ENCODE results near the gene CDK12.

DNA sequence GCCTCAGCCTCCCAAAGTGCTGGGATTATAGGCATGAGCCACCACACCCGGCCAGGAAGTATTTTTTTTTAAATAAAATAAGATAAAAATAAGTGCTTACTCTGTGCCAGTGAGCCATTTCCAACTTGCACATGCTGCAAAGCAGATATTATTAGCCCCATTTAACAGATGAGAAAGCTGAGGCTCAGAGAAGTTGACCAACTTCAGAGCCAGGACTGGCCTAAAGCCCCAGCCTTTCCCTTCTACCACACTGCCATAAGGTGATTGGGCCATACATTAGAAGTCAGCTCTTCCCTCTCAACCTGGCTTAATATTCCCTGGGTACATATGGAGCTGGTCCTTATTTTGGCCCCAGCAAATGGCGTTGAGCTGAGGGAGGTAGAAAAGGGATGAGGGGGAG lies 121.4 kb downstream of the CDK12 start:
- TF ChIP-seq ZNF354B (CRISPR knock-in tag; IDR thresholded peaks at IDR 0.05) (no peak), RAD21 (CRISPR knock-in tag; conservative IDR thresholded peaks at IDR 0.05 in 1 of 2, IDR thresholded peaks at IDR 0.05 in 1 of 2) (no peak), NR4A1 (CRISPR knock-in tag; IDR thresholded peaks at IDR 0.05) (no peak), NR4A1 (tag; IDR thresholded peaks at IDR 0.05) (no peak), RHOXF2B (CRISPR knock-in tag; conservative IDR thresholded peaks at IDR 0.05) (no peak), GTF2F1 (IDR thresholded peaks at IDR 0.05; ENCODE audit: low read depth, low read length) (no peak), ZNF644 (tag; IDR thresholded peaks at IDR 0.05; ENCODE audit: low read depth) (no peak), SETDB1 (IDR thresholded peaks at IDR 0.05; ENCODE audit: low read length) (no peak), MCM2 (IDR thresholded peaks at IDR 0.05; ENCODE audit: low read depth) (no peak)
- TF ChIP-seq, protein P1, sequence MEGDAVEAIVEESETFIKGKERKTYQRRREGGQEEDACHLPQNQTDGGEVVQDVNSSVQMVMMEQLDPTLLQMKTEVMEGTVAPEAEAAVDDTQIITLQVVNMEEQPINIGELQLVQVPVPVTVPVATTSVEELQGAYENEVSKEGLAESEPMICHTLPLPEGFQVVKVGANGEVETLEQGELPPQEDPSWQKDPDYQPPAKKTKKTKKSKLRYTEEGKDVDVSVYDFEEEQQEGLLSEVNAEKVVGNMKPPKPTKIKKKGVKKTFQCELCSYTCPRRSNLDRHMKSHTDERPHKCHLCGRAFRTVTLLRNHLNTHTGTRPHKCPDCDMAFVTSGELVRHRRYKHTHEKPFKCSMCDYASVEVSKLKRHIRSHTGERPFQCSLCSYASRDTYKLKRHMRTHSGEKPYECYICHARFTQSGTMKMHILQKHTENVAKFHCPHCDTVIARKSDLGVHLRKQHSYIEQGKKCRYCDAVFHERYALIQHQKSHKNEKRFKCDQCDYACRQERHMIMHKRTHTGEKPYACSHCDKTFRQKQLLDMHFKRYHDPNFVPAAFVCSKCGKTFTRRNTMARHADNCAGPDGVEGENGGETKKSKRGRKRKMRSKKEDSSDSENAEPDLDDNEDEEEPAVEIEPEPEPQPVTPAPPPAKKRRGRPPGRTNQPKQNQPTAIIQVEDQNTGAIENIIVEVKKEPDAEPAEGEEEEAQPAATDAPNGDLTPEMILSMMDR (IDR thresholded peaks at IDR 0.05 in 2 of 3, conservative IDR thresholded peaks at IDR 0.05 in 1 of 3; ENCODE audit: insufficient read depth in 2 of 3, low read depth in 1 of 3, low read length in 3 of 3), result no peak
- TF ChIP-seq, protein P2, sequence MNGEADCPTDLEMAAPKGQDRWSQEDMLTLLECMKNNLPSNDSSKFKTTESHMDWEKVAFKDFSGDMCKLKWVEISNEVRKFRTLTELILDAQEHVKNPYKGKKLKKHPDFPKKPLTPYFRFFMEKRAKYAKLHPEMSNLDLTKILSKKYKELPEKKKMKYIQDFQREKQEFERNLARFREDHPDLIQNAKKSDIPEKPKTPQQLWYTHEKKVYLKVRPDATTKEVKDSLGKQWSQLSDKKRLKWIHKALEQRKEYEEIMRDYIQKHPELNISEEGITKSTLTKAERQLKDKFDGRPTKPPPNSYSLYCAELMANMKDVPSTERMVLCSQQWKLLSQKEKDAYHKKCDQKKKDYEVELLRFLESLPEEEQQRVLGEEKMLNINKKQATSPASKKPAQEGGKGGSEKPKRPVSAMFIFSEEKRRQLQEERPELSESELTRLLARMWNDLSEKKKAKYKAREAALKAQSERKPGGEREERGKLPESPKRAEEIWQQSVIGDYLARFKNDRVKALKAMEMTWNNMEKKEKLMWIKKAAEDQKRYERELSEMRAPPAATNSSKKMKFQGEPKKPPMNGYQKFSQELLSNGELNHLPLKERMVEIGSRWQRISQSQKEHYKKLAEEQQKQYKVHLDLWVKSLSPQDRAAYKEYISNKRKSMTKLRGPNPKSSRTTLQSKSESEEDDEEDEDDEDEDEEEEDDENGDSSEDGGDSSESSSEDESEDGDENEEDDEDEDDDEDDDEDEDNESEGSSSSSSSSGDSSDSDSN (IDR thresholded peaks at IDR 0.05; ENCODE audit: borderline replicate concordance in 1 of 2, low read depth in 2 of 2, low read length in 2 of 2), result no peak

Data from K562 (cell line).